Stimulated activated CD8-positive, alpha-beta memory T cell treated with anti-CD3 and anti-CD28 coated beads, Interleukin-7, amount 100 ng/mL, for 24 hours (primary cell): Measurements from ENCODE around the gene TUBB2B.
"Not testable (repeated sequence)": the region's sequence is repeated elsewhere in the genome, so short reads cannot be mapped to it uniquely, and the experiment has no call there.

Source experiments
- DNase-seq: peaks from one replicate; pipeline ENCODE4 v3.0.0-alpha.2; 2020; ENCODE audit warnings: low read depth

The TUBB2B gene

DNA sequence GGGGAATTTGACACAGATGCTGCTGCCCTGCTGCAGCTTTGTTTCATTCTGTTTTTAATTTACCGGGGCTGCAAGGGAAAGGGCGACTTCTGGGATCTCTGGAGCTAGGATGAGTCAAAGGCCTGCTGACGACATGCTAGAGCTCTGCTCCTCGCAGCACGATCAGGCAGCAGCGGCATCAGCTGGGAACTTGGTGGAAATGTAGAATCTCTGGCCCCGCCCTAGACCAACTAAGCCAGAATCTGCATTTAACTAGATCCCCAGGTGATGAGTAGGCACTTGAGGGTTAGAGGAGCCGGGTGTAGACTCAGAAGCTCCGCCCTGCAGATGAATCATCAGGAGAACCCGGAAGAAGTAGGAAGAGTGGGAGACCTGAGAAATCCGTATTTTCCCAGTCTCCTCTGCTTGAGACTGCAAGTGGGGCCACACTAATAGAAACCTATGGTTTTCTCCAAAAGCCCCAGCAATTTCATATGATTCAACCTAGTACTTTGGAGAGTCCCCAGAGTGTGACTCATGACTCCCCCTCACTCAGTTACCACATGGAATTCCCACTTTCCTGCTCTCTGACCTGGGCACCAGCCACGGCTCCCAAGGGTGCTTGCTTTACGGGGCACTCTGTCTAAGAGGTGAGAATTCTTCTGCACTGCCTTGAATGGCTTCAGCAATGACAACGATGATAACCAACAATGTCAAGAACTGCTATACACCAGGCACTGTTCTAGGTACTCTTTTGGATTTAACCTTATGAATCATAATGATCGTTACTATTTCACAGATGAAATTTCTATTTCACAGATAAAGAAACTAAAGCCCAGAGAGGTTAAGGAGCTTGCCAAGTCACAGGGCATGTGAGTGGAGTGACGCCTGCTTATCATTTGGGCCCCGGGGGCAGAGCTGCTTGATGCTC, 18.1 kb downstream of the TUBB2B start:
- DNase-seq: no peak

DNA sequence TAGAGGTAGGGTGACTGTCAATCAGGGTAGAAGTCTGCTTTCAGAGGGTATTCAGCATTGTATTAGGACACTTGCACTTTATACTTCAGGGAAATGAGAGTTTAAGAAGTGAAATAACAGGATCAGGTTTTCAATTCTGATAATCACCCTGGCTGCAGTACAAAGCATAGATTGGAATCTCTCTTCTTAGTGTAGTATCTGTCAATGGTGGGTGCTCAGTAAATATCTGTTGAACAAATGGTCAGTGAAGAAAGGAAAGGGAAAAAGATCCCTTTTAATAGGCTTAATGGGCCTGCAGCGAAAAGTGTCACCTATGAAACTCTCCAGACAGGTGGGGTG, 18.7 kb downstream of the TUBB2B start:
- DNase-seq: no peak

DNA sequence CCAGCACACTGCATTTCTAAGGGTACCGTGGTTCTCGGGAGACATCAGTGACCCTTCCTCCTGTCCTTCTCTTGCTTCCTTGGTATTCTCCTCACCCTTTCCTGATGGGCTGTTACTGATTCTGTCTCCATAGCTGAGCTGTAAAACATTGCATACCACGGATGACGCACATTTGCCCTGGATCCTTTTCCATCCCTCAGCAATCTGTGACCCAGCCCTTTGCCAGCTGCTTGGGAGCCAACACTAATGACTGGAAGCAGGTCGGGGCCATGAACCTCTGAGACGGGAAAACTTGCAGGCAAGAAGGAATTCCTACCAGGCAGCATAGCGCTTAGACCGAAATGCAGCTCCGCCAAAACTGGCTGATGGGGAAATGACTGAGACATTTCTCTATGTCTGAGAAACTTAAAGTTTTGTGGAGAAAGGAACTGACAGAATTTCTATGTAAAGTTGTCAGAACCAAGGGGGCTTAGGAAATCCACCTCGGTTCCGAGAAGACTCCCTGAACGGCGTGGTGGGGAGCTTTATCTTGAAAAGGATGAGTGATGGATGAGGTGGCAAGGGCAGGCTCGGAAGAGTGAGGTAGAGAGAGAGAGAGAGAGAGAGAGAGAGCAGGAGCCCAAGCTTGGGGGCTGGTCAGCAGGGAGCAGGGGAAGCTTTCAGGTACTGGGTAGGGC, 19.2 kb downstream of the TUBB2B start:
- DNase-seq: no peak

DNA sequence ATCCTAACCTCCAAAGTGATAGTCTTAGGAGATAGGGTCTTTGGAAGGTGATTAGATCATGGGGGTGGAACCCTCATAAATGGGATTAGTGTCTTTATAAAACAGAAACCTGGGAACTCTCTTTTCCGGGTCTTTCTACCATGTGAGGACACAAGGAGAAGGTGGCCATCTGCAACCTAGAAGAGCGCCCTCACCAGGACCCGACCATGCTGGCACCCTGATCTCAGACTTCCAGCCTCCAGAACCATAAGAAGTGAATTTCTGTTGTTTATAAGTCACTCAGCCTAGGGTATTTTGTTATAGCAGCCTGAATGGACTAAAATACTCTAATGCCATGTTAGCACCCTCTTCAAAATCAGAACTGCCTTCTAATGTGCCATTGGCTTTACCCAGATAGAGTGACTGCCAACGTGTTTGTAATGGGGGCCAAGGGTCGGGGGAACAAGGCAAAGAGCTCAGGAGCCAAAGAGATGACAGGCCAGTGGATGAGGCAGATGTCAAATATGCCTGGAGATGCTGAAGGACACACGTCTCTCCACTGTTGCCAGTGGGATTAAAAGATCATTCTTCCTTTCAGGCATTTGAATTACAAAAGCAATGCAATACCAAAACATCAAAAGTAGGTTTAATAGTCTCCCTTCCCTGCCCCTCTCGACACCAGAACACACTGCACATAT, 21.0 kb downstream of the TUBB2B start:
- DNase-seq: no peak

DNA sequence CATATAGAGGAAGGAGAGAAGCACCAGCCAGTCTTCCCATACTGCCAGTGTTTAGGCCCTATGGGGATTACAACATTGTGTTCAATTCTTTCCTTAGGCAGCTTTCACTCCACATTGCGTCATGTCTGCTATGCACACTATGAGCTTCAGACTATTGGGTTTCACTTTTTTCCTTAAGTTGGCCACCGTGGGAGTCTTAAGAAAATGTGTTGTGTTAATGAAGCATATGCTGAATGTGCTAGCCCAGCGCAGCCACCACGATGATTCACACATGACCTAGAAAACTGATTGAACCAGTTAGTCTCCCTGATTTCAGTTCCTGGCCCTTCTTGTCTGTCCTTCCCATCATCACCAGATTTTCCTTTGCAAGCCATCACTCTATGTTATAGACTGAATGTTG, 21.5 kb downstream of the TUBB2B start:
- no peak for DNase-seq

DNA sequence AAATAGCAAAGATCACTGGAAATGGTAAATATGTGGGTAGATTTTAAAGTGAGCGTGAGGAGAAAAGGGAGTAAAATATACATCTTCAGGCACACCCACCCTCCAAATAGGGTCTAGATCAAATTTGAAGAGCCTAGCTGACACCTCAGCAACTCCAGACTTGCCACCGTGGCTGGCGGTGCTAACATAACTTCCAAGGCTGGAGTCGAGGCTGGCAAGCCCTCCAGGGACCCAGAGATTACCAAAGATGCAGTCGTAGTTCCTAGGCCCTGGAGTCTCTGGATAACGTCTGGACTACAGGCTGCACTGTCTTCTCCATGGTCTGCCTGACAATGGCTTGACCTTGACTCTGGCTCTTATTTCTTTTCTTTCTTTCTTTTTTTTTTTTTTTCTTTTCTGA, 22.5 kb downstream of the TUBB2B start:
- DNase-seq: no peak

DNA sequence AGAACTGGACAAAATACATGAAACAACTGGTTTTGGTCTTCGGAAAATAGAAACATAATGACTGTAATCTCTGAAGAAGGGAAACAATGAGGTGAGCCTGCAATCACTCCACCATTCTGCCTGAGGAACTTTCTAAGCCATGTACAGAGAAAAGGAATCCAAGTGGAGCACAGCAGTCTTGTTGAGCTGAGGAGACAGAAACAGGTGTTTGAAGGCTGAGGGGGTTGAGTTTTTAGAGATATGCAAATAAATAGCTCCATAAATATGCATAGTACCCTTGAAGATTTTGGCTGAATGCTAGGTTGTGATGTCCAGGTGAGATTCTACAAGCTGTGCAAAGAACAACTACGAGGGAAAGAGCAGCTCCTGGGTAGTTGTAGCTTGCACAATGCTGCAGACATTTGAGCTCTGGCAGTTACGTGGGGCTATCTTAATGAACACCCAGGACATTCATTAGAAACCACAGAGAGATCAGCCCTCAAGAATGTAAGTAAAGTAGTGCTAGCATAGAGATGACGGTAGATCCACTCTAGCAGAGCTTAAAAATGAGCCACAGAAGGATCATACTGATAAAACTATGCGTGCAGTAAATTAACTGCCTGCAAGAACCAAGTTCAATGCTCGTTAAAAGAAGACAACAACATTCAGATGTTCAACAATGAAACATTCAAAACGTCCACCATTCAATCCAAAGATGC, 24.3 kb downstream of the TUBB2B start:
- DNase-seq: no peak

DNA sequence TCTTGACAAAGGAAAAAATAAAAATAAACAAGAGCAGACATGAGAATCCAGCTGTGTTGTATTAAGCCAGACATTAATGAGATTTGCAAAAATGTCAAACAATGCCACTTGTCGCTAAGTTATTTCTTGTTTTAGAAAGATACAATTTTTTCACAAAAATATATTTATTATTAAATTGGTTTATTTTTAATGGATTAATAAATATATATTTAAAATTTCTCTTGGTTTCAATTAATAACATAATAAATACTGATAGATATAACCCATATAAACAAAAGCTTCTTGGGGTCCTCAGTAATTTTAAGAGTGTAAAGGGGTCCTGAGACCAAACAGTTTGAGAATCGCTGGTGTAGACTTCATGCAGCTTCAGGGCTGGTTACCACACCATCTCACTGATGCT, 26.1 kb downstream of the TUBB2B start:
- DNase-seq: no peak

DNA sequence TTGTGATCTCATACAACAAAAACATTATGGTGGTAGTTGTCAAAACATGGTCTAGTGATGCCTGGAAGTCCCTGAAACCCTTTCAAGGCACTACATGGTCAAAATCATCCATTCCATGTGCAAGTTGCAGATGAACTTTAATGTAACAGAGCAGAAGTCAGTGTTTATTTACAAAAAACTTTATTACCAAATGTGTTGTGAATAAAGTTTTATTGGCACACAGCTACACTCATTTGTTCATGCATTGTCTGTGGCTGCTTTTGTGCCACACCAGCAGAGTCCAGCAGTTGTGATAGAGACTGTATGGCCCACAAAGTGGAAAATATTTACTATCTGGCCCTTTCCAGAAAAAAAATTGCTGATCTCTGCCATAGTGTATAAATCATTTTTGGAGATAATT, 26.8 kb downstream of the TUBB2B start:
- no peak for DNase-seq

DNA sequence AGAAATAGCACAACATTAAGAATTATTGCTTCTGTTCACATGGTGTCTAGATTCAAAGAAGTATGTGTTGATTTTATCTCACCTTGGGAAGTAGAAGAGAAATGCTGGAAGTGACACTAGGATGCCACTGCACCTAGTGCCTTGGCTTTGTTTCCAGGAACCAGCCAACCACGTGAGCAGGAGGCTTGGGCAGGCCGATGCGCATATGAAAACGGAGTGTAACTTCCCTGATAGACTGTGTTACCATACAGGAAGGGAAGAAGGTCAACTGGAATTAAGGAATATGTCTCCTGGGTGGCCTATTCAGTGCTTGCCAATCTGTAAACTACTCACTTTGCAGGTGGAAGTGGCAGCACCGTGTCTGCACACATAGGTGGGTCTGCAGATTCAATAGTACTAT, 28.1 kb downstream of the TUBB2B start:
- DNase-seq: no peak

DNA sequence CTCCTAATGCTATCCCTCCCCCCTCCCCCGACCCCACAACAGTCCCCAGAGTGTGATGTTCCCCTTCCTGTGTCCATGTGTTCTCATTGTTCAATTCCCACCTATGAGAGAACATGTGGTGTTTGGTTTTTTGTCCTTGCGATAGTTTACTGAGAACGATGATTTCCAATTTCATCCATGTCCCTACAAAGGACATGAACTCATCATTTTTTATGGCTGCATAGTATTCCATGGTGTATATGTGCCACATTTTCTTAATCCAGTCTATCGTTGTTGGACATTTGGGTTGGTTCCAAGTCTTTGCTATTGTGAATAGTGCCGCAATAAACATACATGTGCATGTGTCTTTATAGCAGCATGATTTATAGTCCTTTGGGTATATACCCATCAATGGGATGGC, 29.7 kb downstream of the TUBB2B start:
- DNase-seq: not testable (repeated sequence)

DNA sequence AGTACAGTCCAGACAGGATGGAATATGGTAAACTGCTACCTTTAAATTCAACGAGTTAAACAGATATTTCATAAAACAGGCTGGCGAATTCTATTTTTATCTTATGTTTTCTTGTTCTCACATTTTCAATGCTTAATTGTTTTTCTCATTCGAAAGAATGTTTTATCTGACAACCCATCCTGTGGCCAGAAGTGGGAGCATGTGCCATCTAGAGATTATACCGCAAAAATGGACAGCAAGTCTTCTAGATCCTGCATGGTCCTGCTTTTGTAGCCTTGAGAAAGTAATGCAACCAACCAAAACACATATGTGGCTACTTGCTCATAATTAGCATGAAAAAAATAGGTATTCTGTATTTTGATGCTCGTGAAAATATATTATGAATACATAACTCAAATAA, 30.7 kb downstream of the TUBB2B start:
- no peak for DNase-seq

DNA sequence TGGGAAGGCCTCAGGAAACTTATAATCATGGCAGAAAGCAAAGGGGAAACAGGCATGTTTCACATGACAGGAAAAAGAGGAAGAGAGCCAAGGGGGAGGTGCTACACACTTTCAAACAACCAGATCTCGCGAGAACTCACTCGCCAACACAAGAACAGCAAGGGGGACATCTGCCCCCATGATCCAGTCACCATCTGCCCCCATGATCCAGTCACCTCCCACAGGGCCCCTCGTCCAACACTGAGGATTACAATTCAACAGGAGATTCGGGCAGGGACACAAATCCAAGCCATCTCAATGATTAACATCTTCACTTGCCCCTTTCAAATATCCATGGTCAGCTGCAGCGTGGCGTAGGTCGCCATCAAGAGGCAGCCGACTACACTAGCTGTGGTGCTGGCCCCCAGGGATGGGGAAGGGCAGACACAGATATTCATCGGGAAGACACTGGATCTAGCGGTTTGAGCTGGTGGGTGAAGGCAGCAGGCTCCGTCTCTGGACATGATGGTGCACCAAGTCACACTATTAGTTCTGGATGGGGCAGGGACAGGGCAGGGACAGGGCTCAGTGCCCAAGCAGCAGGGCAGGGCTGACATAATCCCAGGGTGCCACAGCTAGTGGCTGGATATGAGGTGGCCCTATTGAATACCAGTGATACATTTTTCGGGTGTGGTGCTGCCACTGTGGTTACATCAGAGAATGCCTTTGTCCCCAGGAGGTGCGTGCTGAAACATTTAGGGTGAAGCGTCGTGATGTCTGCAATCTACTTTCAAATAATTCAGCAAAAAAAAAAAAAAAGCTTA, 31.6 kb downstream of the TUBB2B start:
- DNase-seq: no peak

DNA sequence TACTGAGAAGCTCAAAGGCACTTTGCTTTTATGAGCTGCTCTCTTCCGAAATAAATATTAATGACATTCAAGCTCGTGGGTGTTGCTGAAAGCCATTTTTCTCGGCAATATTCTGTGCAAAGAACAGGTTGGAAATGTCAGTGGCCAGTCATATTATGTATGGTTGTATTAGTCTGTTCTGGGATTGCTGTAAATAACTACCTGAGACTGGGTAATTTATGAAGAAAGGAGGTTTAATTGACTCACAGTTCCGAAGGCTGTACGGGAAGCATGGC, 32.1 kb downstream of the TUBB2B start:
- no peak for DNase-seq

DNA sequence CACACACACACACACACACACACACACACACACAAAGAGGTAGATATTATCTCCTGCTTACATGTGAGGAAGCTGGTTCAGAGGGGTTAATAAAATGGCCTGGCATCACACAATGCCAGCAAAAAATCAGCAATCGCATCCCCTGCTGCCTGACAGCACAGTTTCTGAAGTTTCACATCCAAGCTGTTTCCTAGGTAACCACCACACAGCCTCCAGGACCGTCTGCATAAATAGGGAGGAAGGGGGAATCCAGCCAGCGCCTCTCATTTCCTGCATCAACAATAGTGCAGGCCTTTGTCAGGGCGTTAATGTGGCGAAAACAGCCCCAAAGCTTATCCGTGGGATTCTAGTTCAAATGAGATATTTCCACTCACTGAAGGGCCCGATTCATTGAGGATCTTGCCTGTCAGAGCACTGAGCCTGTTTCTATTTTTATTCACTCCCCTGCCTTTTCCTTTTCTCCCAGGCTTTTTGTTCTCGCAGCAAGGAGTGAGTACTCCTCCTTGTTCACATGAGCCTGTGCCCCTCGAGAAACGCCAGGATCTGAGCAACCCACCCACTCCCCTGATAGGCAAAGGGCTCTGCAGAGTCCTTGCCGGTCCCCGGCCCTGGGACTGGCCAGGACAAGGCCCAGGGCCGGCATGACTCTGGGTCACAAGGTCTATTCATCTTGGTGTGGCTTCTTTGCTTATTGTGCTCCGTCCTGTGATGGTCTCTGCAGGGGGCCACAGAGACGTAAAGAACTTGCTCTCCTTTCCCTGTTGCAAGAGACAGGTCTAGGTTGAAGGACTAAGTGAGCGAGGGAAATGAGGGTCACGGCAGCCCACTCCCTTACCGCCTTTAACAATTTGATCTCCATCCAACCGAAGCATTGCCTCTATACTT, 32.7 kb downstream of the TUBB2B start:
- DNase-seq: no peak

DNA sequence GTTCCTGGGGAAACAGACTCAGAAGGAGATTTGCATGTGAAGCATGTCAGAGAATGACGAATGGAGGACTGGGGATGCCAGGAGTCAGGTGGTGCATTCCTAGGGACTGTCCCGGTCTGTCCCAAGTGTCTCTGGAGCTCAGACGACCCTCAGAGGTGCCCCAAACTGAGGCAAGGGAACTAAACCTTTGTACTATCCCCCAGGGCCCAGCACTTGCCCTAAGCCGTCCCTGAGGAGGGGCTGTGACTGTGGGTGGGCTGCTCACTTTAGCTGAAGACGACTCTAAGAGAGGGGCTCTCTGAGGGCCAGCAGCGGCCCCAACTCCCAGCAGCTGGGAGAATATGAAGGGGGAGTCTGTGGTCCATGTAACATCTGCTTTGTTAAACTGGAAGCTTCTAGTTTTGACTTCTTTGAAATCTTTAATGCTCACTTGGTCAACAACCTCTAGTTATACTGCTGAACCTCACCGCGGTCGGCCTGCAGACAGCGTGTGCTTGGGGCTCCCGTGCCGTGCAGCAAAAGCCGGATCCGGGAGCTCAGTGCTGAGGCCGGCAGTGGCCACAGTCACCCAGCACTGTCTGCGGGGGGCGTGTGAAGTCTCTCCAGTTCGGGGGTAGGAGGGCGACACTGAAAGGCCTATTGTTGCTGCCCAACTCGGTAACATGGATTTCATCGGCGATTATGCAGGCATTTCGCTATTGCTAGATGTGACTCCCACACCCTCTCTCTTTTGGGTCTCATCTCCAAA, 34.2 kb downstream of the TUBB2B start:
- no peak for DNase-seq

DNA sequence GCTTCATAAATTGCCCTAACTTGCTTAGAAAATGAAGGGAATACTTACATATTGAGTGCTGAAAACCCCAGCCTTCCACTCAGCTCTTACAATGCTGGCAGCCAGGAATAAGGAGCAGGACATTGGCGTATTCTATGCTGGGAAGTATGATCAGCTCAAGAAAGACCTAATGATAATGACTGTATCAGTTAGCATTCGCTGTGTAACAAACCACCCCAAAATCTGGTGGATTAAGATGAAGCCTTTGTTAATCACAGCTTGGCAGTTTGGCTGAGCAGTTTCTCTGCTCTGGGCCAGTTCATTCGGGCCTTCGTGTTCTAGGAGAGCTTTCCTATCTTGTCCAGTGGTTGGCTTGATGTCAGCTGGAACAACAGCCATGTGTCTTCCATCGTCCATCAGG, 36.7 kb downstream of the TUBB2B start:
- no peak for DNase-seq

DNA sequence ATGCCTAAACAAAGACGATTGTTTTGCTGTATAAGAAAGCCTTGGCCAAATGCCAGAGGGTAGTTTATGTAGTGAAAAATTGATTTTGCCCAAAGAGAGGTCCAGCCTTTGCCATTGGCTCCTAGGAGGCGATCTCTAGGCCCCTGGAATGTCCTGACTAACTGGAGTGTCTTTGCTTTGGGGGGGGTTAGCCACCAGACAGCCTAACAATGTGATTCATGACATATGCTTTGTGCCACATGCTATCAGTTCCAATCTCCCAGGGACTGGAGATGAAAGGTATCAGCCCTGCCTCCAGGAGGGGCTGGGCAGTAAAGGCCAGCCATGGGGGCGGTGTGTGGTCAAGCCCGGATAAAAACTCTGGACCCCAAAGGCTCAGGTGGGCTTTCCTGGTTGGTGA, 37.4 kb downstream of the TUBB2B start:
- DNase-seq: no peak

DNA sequence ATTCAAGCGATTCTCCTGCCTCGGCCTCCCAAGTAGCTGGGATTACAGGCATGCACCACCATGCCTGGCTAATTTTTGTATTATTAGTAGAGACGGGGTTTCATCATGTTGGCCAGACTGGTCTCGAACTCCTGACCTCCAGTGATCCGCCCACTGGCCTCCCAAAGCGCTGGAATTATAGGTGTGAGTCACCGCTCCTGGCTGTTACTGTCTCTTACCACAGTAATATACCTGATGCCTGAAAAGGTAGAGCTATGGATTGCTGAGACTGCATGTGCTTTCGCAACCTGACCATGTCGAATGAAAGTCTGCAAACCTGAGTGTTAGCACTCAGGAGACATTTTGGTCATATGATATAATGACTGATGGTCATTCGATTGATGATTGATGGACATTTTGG, 38.3 kb downstream of the TUBB2B start:
- not testable (repeated sequence) for DNase-seq

DNA sequence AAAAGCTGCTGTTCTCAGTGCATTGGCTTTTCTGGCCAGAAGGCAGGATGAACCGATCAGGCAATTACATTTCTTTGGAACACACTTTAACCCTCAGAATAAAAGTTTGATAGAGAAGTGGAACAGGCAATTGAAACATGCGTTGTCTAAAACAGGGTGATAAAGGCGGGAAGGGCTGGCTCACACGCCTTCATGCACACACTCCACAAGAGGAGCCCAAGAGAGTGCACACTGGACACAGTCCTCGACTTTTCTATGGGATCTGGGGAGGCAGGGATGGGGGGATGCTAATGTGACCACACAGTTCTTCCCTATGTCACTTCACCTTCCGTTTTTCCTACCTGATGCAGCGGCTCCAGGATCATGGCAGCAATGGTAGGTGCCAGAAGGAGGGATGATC, 39.2 kb downstream of the TUBB2B start:
- DNase-seq: no peak
